ENCODE data around the gene ZAP70.

ZAP70 gene

GRCh38 chr2:97698530-97698929, 14.8 kb upstream of the ZAP70 start:
- no peaks in the 10 kb centered on the region for H3K79me2 ChIP-seq (ENCODE audit: insufficient read depth, low read length)
- no peaks in the 10 kb centered on the region for H3F3A ChIP-seq (ENCODE audit: insufficient read depth)
- no peak overlapping the region for H2AFZ ChIP-seq (ENCODE audit: low read depth, low read length, severe bottlenecking)
- no peak overlapping the region for H3K4me3 ChIP-seq (ENCODE audit: insufficient read depth, low read length, poor library complexity, severe bottlenecking)
- H3K9ac ChIP-seq (ENCODE audit: low read length): no peak overlapping the region
- no peak overlapping the region for H3K4me2 ChIP-seq (ENCODE audit: low read depth, low read length, poor library complexity, severe bottlenecking)
- H3K36me3 ChIP-seq (ENCODE audit: low read length): no peaks in the 10 kb centered on the region
- no peak overlapping the region for H3K27ac ChIP-seq (ENCODE audit: low read depth, low read length)
- H3K27me3 ChIP-seq (ENCODE audit: low read length): no peaks in the 10 kb centered on the region
- H4K20me1 ChIP-seq (ENCODE audit: low read depth, low read length): no peaks in the 10 kb centered on the region
- H3K9me2 ChIP-seq (replicated peaks; ENCODE audit: insufficient read depth, low read length): no peaks in the 10 kb centered on the region
- no peaks in the 10 kb centered on the region for H3K9me3 ChIP-seq (ENCODE audit: insufficient read depth, low read length)
- TF ChIP-seq EZH2phosphoT487 (conservative IDR thresholded peaks at IDR 0.05; ENCODE audit: low read length) (no peak), CTCF (IDR thresholded peaks at IDR 0.05; ENCODE audit: insufficient read depth, low read length, poor library complexity, severe bottlenecking) (no peak)

- no peaks in the 10 kb centered on the region for H3F3A ChIP-seq (ENCODE audit: insufficient read depth)
- no peaks in the 10 kb centered on the region for H3K79me2 ChIP-seq (ENCODE audit: insufficient read depth, low read length)
- no peak overlapping the region for H3K4me2 ChIP-seq (ENCODE audit: low read depth, low read length, poor library complexity, severe bottlenecking)
- no peaks in the 10 kb centered on the region for H3K27me3 ChIP-seq (ENCODE audit: low read length)
- H3K4me3 ChIP-seq (ENCODE audit: insufficient read depth, low read length, poor library complexity, severe bottlenecking): no peak overlapping the region
- TF ChIP-seq CTCF (IDR thresholded peaks at IDR 0.05; ENCODE audit: insufficient read depth, low read length, poor library complexity, severe bottlenecking): peak; percentile 31
- TF ChIP-seq EZH2phosphoT487 (conservative IDR thresholded peaks at IDR 0.05; ENCODE audit: low read length): no peak
- H4K20me1 ChIP-seq (ENCODE audit: low read depth, low read length): no peaks in the 10 kb centered on the region
- no peak overlapping the region for H3K27ac ChIP-seq (ENCODE audit: low read depth, low read length)
- no peak overlapping the region for H2AFZ ChIP-seq (ENCODE audit: low read depth, low read length, severe bottlenecking)
- no peaks in the 10 kb centered on the region for H3K36me3 ChIP-seq (ENCODE audit: low read length)
- no peaks in the 10 kb centered on the region for H3K9me3 ChIP-seq (ENCODE audit: insufficient read depth, low read length)
- no peaks in the 10 kb centered on the region for H3K9me2 ChIP-seq (replicated peaks; ENCODE audit: insufficient read depth, low read length)
- H3K9ac ChIP-seq (ENCODE audit: low read length): no peak overlapping the region
These were observed 13.5 kb upstream of the ZAP70 start for GRCh38 chr2:97699765-97700444.

- Histone ChIP-seq H3F3A (ENCODE audit: insufficient read depth) (no peaks in the 10 kb centered on the region), H3K27ac (ENCODE audit: low read depth, low read length) (no peak overlapping the region), H3K4me3 (ENCODE audit: insufficient read depth, low read length, poor library complexity, severe bottlenecking) (no peak overlapping the region), H3K79me2 (ENCODE audit: insufficient read depth, low read length) (no peaks in the 10 kb centered on the region), H3K9ac (ENCODE audit: low read length) (no peak overlapping the region), H3K36me3 (ENCODE audit: low read length) (no peaks in the 10 kb centered on the region), H2AFZ (ENCODE audit: low read depth, low read length, severe bottlenecking) (no peak overlapping the region), H3K9me3 (ENCODE audit: insufficient read depth, low read length) (no peaks in the 10 kb centered on the region), H3K27me3 (ENCODE audit: low read length) (no peaks in the 10 kb centered on the region), H3K9me2 (replicated peaks; ENCODE audit: insufficient read depth, low read length) (no peaks in the 10 kb centered on the region), H3K4me2 (ENCODE audit: low read depth, low read length, poor library complexity, severe bottlenecking) (no peak overlapping the region), H4K20me1 (ENCODE audit: low read depth, low read length) (no peaks in the 10 kb centered on the region)
- TF ChIP-seq CTCF (IDR thresholded peaks at IDR 0.05; ENCODE audit: insufficient read depth, low read length, poor library complexity, severe bottlenecking): no peak
- TF ChIP-seq EZH2phosphoT487 (conservative IDR thresholded peaks at IDR 0.05; ENCODE audit: low read length): no peak
These were observed 12.2 kb upstream of the ZAP70 start for GRCh38 chr2:97701186-97701585.

All from SU-DHL-6 (cell line).